ENCODE data around the gene TCF12.

TCF12 gene

DNA sequence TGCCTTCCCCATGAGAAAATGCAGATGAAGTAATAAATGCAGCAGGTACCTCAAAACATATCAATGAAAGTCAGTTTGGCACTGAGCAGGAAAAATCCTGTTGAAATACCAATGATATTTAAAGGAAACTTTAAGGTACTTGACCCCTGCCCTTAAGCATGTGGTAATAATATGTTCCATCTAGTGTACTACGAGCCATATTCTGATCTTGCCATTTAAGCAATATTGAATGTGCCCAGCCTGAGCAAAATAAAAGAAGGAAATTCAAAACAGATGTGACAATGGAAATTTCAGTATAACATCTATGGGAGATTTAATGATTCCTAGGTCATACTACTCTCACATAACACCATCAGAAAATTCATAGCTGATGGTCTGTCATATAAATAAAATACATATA, 266.1 kb downstream of the TCF12 start:
- no peak for DNase-seq

DNA sequence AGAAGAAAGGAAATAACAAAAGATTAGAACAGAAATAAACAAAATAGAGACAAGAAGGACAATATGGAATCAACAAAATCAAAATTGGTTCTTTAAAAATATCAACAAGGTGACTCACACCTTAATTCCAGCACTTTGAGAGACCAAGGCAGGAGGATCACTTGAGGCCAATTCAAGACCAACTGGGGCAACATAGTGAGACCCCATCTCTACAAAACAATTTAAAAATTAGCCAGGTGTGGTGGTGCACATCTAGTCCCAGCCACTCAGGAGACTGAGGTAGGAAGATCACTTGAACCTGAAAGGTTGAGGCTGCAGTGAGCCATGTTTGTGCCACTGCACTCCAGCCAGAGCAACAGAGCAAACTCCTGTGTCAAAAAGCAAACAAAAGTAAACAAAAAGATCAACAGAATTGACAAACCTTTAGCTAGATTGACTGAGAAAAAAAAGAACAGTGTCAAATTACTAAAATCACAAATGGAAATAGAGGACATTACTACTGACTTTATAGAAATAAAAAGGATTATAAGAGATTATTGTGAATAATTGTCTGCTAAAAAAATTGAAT, 267.1 kb downstream of the TCF12 start:
- DNase-seq = no peak

DNA sequence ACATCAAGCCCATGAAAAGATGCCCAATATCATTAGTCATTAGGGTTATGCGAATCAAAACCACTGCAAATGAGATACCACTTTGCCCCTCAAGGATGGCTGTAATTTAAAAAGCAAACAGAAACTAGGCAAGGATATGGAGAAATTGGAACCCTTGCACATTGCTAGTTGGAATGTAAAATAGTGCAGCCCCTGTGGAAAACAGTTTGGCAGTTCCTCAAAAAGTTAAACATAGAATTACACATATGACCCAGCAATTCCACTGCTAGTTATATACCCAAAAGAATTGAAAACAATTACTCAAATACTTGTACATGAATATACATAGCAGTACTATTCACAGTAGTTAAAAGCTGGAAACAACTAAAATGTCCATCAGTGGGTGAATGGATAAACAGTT, 271.0 kb downstream of the TCF12 start:
- DNase-seq = no peak

DNA sequence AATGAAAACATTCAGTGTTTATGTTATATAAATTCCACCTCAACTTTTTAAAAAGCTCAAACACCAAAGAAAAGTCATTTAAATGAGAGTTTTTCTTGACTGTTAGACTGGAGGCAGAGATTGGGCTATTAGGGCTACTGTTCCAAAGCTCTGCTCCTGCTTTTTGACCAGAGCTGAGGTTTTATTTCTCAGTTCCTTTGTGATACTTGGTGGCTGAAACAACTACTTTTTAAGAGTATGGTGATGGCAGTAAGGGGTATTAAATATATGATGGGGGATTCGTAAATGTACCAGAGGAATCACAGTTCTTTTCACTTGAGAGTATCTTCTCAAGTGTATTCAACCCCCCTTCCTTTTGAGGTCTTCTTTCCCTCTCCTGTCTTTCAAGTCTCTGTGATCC, 271.8 kb downstream of the TCF12 start:
- no peak for DNase-seq

DNA sequence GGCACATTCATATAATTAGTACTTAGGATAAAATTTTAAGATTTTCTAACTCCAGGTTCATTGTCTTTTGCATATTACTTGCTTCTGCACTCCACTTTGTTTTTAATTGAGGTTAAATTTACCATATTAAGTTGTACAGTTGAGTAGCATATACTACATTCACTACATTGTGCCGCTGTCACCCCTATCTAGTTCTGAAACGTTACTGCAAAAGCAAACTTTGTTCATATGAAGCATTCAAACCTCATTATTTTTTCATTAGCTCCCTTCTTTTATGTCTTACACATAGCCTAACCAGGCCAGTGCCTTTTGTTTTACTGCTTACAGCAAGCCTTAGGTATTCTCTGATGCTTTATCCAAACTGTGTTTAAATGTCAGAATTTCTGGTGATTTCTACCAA, 274.7 kb downstream of the TCF12 start:
- DNase-seq = no peak

DNA sequence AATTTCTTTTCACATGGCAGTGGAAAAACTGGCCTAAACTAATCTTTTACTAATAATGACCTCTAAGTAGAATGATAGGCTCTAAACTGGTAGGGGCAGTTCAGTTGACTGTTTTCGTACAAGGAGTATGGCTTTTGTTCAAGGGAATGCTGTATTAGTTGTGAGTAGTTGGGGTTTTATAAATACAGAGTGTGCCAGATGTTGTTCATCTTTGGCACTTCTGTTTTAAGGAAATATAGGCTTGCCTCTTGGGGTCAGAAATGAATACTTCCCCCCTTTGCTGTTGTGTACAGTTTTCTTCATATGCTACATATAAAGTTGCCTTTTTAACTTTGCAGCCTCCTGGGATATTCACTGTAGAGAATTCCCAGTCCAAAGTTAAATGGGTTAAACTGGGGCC, 276.9 kb downstream of the TCF12 start:
- no peak for DNase-seq

DNA sequence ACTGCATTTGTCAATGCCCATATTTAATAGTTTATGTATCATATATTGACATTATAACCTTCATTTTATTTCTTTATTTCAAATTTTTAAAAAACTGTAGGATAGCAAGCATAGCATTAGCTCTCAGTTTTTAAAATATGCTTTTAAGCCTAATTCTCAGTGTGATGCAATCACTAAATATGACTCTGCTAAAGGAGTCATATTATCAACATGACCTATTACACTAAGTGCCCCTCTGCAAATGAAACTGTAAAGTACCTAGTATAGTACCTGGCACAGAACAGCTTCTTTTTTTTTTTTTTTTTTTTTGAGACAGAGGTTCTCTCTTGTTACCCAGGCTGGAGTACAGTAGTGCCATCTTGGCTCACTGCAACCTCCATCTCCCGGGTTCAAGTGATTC, 278.4 kb downstream of the TCF12 start:
- no peak for DNase-seq

DNA sequence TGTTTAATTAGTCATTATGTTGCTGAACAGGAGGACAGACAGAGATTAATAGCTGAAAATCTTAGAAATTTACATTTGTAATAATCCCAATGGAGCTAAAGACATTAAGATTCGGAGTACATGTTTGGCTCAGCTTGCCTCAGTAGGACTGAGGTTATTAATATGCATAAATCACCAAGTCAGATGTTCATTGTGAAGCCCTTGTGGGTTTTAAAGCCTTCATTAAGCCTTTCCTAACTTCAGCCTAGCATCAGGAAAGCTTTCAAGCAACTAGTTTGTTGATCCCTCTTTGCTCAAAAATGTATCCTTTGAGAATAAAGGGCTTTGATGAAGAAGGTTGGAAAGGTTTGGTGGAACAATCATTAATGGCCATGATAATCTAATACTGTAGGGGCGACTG, 279.7 kb downstream of the TCF12 start:
- DNase-seq = no peak

DNA sequence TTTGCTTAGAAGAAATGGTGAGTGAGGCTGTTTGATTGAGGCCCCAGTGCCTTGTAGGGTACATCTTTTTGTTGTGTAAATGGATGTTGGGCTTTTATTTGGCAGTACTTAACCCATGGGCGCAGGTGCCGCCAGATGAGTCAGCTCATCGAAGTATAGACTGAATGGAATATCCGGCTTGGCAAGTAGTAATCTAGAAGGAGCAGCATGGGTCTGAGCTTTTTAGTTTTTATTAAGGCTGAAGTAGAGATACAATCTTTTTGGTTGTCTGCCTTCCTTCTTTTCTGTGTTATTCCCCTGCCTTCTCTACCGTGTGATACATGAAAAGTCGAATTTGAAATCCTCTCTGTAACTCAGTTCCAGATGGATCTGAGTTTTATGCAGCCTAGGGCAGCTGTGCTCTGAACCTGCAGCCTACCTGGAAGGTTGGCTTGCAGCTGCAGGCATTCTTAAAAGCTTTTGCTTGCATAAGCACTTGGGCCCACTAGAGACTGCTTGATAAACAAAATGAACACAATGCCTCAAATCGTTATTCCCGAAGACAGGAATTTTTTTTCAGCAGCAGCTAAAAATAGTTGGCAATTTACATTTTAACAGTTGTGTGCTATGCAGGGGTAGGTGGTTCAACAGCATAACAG, 280.3 kb downstream of the TCF12 start:
- no peak for DNase-seq

DNA sequence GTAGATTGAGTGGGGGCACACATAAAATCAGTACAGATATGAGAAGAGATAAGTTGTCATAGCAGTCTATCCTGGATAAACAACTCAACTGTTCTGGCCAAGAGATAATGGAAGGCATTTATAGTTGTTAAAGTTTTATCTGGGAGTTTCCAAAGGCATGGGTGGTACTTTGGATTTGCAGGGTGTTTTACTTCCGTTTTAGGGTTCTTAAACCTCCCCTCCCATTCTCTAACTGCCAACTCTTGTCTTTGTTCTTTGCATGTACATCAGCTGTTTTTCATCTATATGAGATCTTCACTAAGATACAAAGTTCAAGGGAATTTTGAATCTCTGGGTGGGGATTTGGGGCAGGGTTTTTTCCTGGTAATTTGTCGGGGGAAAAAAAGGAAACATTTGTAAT, 283.1 kb downstream of the TCF12 start:
- no peak for DNase-seq

DNA sequence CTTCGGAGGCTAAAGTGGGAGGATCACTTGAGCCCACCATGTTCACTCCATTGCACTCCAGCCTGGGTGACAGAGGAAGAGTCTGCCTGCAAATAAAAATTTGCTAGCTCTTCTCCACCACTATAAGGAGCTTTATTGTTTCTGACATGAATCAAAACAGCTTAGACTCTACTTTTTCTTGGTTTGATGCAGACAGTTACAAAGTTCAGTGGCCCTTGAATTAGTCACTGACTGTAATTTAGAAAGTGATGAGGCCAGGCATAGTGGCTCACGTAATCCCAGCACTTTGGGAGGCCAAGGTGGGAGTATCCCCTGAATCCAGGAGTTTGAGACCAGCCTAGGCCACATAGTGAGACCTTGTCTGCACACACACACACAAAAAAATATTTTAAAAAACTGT, 285.5 kb downstream of the TCF12 start:
- no peak for DNase-seq

DNA sequence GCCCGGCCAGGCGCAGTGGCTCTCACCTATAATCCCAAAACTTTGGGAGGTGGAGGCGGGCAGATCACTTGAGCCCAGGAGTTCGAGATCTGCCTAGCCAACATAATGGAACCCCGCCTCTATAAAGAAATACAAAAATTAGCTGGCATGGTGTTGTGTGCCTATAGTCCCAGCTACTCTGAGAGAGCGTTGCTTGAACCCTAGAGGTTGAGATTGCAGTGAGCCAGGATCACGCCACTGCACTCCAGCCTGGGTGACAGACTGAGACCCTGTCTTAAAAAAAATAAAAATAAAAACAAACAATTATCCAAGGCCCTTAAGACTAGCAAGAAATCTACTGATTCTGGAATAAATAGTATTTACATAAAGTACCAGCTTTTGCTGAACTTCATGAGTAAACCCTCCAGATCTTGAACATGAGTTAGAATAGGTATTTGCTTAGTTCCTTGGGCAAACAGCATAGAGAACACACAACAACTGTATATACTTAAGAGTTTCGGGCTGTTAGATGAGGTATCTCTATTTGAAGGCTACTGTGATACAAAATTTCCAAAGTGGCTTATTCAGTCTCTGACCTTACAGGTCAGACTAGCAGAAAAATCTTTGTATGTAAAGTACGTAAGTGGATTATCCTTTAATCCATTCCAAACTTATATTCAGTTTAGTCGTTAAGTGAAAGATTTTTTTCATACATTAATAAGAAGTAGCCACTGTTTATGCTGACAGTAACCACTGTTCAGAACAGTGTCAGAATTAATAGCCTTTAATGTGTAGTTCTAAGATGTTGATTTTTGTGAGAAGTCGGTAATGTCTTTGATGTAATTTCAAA, 286.8 kb downstream of the TCF12 start:
- no peak for DNase-seq

DNA sequence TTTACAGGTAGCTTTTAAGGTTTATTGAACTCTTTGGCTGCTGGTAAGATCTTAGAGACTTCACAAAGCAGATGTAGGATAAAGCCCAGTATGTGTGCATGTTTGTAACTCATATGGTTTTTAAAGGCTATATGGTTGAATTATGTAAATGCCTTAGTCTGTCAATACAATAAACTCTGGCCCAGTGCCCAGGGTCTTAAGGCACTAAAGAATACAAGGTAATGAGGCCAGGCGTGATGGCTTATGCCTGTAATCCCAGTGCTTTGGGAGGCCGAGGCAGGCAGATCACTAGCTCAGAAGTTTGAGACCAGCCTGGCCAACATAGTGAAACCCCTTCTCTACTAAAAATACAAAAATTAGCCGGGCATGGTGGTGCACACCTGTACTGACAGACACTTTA, 287.6 kb downstream of the TCF12 start:
- DNase-seq = no peak

DNA sequence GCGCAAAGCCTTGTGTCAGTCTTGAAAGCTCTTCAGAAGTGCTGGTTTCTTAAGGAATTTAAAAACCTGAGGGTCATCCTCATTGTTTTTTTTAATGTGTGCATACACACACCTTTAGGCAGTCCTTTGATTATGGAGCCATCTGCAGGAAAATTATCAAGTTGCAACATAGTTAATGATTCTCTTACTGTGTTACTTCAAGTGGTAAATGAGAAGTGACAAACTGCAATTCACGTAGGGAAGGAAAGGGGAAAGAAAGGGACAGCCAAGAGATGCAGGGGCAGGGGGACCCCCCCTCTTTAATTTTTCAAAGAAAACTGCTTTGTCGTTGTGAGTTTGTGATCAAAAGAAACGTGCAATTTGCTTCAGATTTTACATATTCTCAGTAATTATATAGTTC, 295.4 kb downstream of the TCF12 start:
- DNase-seq = peak in 2 of 6 experiments; percentile 2 to 10

DNA sequence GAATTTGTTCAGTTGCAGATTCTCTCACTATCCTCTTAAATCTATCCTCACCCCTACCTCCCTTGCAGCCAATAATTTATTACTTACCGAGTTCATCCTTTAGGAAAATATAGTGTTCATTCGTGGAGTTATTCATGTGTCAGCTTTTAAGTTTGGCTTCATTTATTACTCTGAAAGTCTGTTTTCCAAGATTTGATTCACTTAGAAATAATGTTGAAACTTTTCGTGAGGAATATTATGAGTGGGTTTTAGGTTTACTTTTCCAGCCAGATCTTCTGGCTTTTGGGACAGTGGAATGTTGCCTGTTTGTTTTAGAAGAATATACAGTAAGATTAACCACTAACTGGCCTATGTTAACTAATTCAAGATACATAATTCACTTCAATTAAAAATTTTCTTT, 296.9 kb downstream of the TCF12 start:
- DNase-seq = no peak

DNA sequence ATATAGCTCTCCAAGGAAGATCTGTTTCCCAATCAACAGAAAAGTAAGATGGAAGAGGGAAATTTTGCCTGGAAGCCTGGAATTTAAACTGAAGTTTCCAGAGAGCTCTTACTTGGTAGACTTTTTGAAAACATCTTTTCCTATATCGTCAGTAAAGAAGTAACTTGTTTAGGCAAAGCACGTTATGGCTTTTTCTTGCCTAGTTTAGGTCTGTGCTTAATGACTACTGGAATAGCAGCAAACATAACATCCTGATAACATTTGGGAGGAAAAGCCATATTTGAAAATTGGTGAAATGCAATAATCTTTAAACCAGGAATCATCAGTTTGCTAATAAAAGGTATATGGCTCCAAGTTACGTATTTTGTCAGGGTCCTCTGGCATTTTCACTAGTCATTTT, 297.4 kb downstream of the TCF12 start:
- no peak for DNase-seq

DNA sequence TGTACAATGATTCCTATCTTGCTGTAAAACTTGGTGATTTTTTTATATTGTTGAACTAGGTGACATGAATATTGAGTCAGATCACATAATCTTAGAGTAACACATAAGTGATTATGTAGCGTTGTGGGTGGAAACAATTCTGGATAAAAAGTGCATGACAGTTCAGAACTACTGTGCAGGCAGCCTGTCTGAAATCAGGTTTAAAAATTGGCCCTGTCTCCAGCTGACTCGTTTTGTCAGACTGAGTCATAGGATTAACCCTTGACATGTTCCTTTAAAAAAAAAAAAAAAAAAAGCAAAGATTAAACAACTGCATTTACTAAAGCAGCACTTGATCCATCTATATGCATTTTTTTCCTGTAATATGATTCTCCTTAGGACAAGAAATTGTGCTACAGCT, 297.8 kb downstream of the TCF12 start:
- no peak for DNase-seq

DNA sequence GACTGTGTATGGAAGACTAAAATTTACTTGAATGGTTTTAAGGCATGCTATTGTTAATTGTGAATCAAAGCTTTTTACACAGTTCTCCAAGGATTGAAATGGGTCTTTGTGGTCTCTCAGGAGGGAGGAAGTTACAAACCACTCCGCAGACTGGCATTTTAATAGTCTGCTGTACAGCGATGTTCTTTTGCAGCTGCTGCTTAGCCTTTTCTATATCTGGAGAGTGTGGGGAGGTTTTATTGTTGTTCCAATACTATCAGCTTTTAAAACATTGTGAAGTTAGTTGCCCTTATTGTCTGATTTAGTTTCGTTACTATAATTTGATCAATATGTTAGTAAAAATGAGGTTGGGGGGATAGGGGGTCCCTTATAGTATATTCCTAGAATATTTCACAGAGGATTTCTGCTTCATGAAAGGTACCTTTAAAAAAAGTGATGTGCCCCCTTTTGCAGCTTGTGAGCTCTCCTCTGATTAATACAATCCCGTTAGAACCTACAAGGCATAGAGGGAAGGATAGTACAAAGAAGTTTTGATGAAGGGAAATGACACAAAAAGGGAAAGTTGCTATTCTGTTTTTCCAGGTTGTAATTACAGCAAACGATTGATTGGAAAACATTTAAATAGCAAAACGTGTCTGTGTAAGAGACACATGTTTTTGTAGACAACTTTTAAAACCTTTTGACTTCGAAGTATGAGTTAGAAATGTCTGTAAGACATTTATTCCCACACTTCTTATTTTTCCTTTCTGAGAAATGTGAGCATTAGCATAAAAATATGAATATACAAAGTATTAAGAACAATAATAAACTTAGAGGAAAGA, 299.5 kb downstream of the TCF12 start:
- no peak for DNase-seq

DNA sequence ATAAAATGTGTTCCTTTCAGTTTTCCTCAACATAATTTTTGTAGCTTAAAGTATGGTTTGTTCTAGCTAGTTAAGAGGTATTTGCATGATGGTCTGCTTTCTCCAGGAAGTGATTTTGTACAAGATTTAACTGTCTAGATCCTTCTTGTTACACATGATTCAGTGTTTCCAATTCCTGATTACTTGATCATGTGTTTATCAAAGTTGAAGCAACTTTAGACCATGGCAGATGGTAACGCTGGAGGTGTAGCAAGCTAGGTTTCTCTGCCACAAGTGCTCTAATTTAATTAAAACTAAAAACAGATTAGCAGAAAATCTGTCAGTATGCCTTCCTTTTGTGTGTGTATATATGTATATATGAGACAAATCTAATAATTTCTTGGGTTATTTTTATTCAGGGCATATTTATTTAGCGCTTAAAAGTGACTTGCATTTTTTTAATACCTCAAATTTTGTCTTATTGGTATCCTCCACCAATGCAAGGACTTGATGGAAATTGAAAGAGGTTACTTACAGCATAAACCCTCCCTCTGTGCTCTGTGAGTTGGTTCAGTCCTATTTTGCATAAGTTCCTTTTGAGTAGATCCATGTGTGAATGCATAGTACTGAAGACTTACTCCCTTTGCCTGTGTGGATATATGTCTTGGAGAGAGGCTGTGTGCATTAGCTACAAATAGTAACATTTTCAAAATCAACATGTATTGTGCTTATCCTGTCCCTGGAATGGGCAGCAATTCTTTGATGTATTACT, 300.6 kb downstream of the TCF12 start:
- no peak for DNase-seq

DNA sequence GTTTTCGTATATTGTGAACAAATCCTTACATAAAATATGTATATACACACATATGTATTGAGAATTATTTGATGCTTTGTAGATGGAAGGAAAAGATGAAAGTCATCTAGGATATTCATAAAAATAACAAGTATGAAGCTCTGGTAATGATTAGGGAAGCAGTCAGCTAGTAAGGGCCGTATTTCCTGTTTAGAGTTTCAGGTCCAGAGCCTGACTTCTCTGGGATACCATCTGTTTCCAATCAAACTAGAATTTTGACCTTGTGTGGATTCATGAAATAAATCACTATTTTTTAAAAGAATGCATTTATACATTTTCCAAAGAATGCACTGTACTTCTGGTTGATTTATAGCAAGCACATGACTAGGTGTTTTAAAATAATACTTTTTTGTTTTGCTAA, 301.8 kb downstream of the TCF12 start:
- DNase-seq = no peak

DNA sequence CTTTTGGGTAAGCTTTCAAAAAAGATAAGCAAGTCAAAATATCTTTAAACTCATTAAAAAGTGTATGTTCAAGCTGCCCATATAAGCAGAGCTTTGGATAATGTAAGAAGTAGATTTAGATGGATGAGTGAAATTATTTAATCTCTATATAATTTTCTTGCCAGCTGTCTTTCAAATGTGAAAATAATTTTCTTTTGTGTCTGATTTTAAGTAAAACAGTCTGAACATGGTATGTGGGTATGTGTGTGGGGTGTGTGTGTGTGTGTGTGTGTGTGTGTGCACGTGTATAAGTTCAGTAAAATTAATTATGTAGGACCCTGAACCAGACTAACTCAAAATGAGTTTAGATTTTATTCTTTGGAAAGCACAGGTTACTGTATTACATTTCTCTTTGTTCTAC, 302.7 kb downstream of the TCF12 start:
- no peak for DNase-seq

DNA sequence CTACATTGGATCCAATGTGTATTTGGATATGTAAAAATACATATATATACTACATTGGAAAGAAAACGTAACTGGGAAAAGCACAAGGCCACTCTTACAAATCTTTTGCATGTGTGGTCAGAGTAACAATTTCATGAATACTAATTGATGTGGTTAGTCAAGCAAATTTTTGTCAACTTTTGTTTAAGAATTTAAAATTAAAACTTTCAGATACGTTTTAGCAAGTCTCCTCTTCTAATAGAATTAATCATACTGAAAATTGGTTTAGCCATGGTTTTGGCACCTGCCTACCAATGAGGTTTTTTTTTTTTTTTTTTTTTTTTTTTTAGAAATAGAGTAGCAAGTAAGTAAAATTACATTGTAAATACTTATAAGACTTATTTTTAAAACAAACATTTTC, 304.9 kb downstream of the TCF12 start:
- no peak for DNase-seq

DNA sequence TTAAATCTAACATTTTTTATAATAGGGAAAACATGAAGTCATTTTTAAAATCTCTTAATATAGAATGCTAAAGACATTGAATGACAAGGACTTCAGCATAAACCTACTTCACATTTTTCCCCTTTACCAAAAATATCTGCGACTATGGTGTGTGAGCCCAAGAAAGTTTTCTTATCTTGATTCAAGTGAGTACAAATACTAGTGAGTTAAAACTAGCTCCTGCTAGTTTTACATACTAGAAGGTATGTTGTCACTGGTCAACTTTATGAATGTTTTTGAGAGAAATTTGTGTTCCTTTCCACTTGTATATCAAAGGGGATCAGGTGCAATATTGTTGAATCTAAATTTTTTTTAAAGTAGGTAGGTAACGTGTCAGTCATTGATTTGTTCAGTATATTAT, 305.4 kb downstream of the TCF12 start:
- DNase-seq = no peak

Measured in stimulated activated naive CD4-positive, alpha-beta T cell (primary cell).